HCT116 (cell line): ENCODE data around the gene OS9. TPM values are rescaled to one million over a fixed set of nuclear protein-coding genes. Genes with fewer than 3 reads are reported as not detected.

Experiments used
- ATAC-seq: fragments of 200-7000 bp; cut with Tn5 transposase; 2 replicates; pipeline ENCODE4 v1.9.1; 2020; ENCODE audit warnings: mild to moderate bottlenecking, moderate library complexity
- BruUV-seq: library from RNA; stranded (reverse); fragments of 400-500 nt; replicated peaks from 2 replicates; lab custom pipeline; 2021; lab: Mats Ljungman, UMichigan
- CTCF ChIA-PET: fragments of 300-600 bp; sonication (Branson Sonifier 250); formaldehyde crosslinking; loops from one replicate; lab custom pipeline; 2021; ENCODE audit warnings: antibody characterized with exemption; lab: Charles Lee
- POLR2A ChIA-PET: fragments of 300-600, 350-600 bp; sonication (Branson Sonifier 250); formaldehyde crosslinking; loops from one replicate; lab custom pipeline; 2021; ENCODE audit warnings: antibody characterized with exemption; lab: Charles Lee
- RAD21 ChIA-PET, 2 experiments: fragments of 300-600 bp; sonication (Branson Sonifier 250); formaldehyde crosslinking; loops; one replicate each; lab custom pipeline; 2023; ENCODE audit warnings: low total read pairs in 2 of 2; ENCODE audit not compliant: uncharacterized antibody in 2 of 2, unreplicated experiment in 2 of 2, low non-redundant PET in 1 of 2; lab: Charles Lee
- DNase-seq: peaks from one replicate; pipeline ENCODE4 v3.0.0-alpha.2; 2010; ENCODE audit warnings: low read depth, low spot score
- H2AFZ ChIP-seq: fragments of 200-600 bp; shearing (Covaris generic), sonication (generic); 2 replicates; pipeline ENCODE4 v1.6.1; 2017; ENCODE audit warnings: low read depth, mixed run types, mixed read lengths, antibody characterized with exemption, low read length; ENCODE audit not compliant: poor library complexity, severe bottlenecking
- H3K27ac ChIP-seq: 2 replicates; pipeline ENCODE4 v1.5.1; 2012; ENCODE audit warnings: low read depth, low read length
- H3K27me3 ChIP-seq: fragments of 200-600 bp; sonication (generic); 2 replicates; pipeline ENCODE4 v1.6.1; 2016; ENCODE audit warnings: mixed run types, low read length, mixed read lengths; ENCODE audit not compliant: insufficient read depth
- H3K36me3 ChIP-seq, 2 experiments: fragments of 200-500 bp in 1 of 2; fragments of 200-600 bp in 1 of 2; sonication (Bioruptor generic) in 1 of 2; sonication (generic) in 1 of 2; 2 replicates each; pipeline versions ENCODE4 v1.5.1 to v1.6.1; 2014 to 2016; ENCODE audit warnings: low read length in 2 of 2, inconsistent platforms in 1 of 2, mixed read lengths in 1 of 2, mixed run types in 1 of 2; ENCODE audit not compliant: insufficient read depth in 2 of 2, control insufficient read depth in 1 of 2
- H3K4me1 ChIP-seq, 2 experiments: fragments of 200-600 bp in 1 of 2; sonication (generic) in 1 of 2; 2 replicates each; pipeline versions ENCODE4 v1.5.1 to v1.6.1; 2012 to 2017; ENCODE audit warnings: low read length in 2 of 2, inconsistent platforms in 1 of 2, mild to moderate bottlenecking in 1 of 2, mixed read lengths in 1 of 2, mixed run types in 1 of 2, moderate library complexity in 1 of 2; ENCODE audit not compliant: insufficient read depth in 2 of 2, control insufficient read depth in 1 of 2
- H3K4me2 ChIP-seq: fragments of 200-600 bp; sonication (generic); 2 replicates; pipeline ENCODE4 v1.6.1; 2017; ENCODE audit warnings: mixed run types, low read length, mixed read lengths
- H3K4me3 ChIP-seq, 2 experiments: fragments of 200-600 bp in 1 of 2; sonication (generic) in 1 of 2; replicated peaks in 1 of 2; 2 replicates each; pipeline ENCODE4 v1.5.1; 2011 to 2016; ENCODE audit warnings: low read length in 2 of 2, control low read depth in 1 of 2, low read depth in 1 of 2, mild to moderate bottlenecking in 1 of 2, mixed read lengths in 1 of 2, mixed run types in 1 of 2
- H3K79me2 ChIP-seq: fragments of 200-600 bp; sonication (generic); 2 replicates; pipeline ENCODE4 v1.6.1; 2017; ENCODE audit warnings: mild to moderate bottlenecking, mixed run types, low read length, moderate library complexity, mixed read lengths; ENCODE audit not compliant: insufficient read depth
- H3K9ac ChIP-seq: fragments of 200-600 bp; sonication (generic); 2 replicates; pipeline ENCODE4 v1.6.1; 2016; ENCODE audit warnings: low read length, mixed read lengths
- H3K9me2 ChIP-seq: fragments of 200-600 bp; sonication (generic), shearing (Covaris generic); 2 replicates; pipeline ENCODE4 v1.6.1; 2017; ENCODE audit warnings: mixed run types, mild to moderate bottlenecking, moderate library complexity; ENCODE audit not compliant: insufficient read depth
- H3K9me3 ChIP-seq, 2 experiments: fragments of 200-500 bp in 1 of 2; fragments of 200-600 bp in 1 of 2; sonication (Bioruptor generic) in 1 of 2; sonication (generic) in 1 of 2; 2 replicates each; pipeline ENCODE4 v1.6.1; 2014 to 2017; ENCODE audit warnings: low read length in 2 of 2, mixed read lengths in 2 of 2, inconsistent platforms in 1 of 2, low read depth in 1 of 2, mild to moderate bottlenecking in 1 of 2, mixed run types in 1 of 2, moderate library complexity in 1 of 2; ENCODE audit not compliant: control insufficient read depth in 1 of 2, insufficient read depth in 1 of 2
- H4K20me1 ChIP-seq: fragments of 200-600 bp; sonication (generic), shearing (Covaris generic); 2 replicates; pipeline ENCODE4 v1.6.1; 2017; ENCODE audit warnings: mixed run types, mild to moderate bottlenecking, moderate library complexity; ENCODE audit not compliant: insufficient read depth
- CEBPB ChIP-seq: IDR thresholded peaks from 2 replicates; pipeline ENCODE4 v1.6.1; 2012; ENCODE audit warnings: low read depth
- EGR1 ChIP-seq: IDR thresholded peaks from 2 replicates; pipeline ENCODE4 v1.6.1; 2012; ENCODE audit warnings: low read depth
- ELF1 ChIP-seq: IDR thresholded peaks from 2 replicates; pipeline ENCODE4 v1.6.1; 2012; ENCODE audit warnings: low read depth, borderline replicate concordance
- EZH2 ChIP-seq: fragments of 200-600 bp; sonication (generic); IDR thresholded peaks from 2 replicates; pipeline ENCODE4 v1.6.1; 2017; ENCODE audit warnings: antibody characterized with exemption, mixed run types
- EZH2phosphoT487 ChIP-seq: fragments of 200-600 bp; IDR thresholded peaks from 2 replicates; pipeline ENCODE4 v1.6.1; 2018; ENCODE audit warnings: antibody characterized with exemption, borderline replicate concordance
- FOSL1 ChIP-seq: IDR thresholded peaks from 2 replicates; pipeline ENCODE4 v1.6.1; 2012; ENCODE audit warnings: low read depth
- JUND ChIP-seq: IDR thresholded peaks from 2 replicates; pipeline ENCODE4 v1.6.1; 2012
- POLR2A ChIP-seq: IDR thresholded peaks from 2 replicates; pipeline ENCODE4 v1.7.0; 2011; ENCODE audit warnings: borderline replicate concordance; ENCODE audit not compliant: insufficient read depth, insufficient read length; ENCODE audit errors: extremely low read depth
- POLR2AphosphoS5 ChIP-seq: IDR thresholded peaks from 2 replicates; pipeline ENCODE4 v1.6.1; 2011; ENCODE audit warnings: mild to moderate bottlenecking, low read depth, low read length, moderate library complexity
- RAD21 ChIP-seq: IDR thresholded peaks from 2 replicates; pipeline ENCODE4 v1.6.1; 2012; ENCODE audit warnings: low read depth, mild to moderate bottlenecking
- SIN3A ChIP-seq: IDR thresholded peaks from 2 replicates; pipeline ENCODE4 v1.6.1; 2012; ENCODE audit warnings: low read depth
- SP1 ChIP-seq: IDR thresholded peaks from 2 replicates; pipeline ENCODE4 v1.6.1; 2012; ENCODE audit warnings: low read depth
- SRF ChIP-seq: IDR thresholded peaks from 2 replicates; pipeline ENCODE4 v1.6.1; 2012; ENCODE audit warnings: low read depth
- YY1 ChIP-seq: IDR thresholded peaks from 2 replicates; pipeline ENCODE4 v1.6.1; 2011; ENCODE audit warnings: low read length, low read depth, moderate library complexity, mild to moderate bottlenecking; ENCODE audit not compliant: insufficient replicate concordance; ENCODE audit errors: extremely low read depth
- ZNF274 ChIP-seq: fragments of 200-500 bp; sonication (Bioruptor generic); IDR thresholded peaks from 2 replicates; pipeline ENCODE4 v1.6.1; 2014; ENCODE audit warnings: mild to moderate bottlenecking, low read depth, low read length, inconsistent platforms
- intact Hi-C: fragments of 100-400 bp; cut with micrococcal nuclease; formaldehyde crosslinking; loops from 2 replicates; pipeline ENCODE4 v1.10.0; 2022
- total RNA-seq: library from RNA; stranded (reverse); gene quantifications from one replicate; pipeline ENCODE4 v1.2.1, GENCODE V29; 2021; ENCODE audit not compliant: unreplicated experiment
- TF ChIP-seq, protein P1 (sequence below): IDR thresholded peaks from 2 replicates; pipeline ENCODE4 v1.6.1; 2012
- TF ChIP-seq, protein P2 (sequence below): IDR thresholded peaks from 2 replicates; pipeline ENCODE4 v1.6.1; 2011; ENCODE audit warnings: mild to moderate bottlenecking, low read length, moderate library complexity; ENCODE audit not compliant: insufficient replicate concordance; ENCODE audit errors: extremely low read depth
- TF ChIP-seq, protein P3 (sequence below), 3 experiments: fragments of 200-600 bp in 1 of 3; sonication (generic) in 1 of 3; IDR thresholded peaks in 2 of 3; conservative IDR thresholded peaks in 1 of 3; 2 replicates each; pipeline ENCODE4 v1.5.1; 2012 to 2017; ENCODE audit warnings: low read depth in 2 of 3, low read length in 2 of 3, antibody characterized with exemption in 1 of 3, borderline replicate concordance in 1 of 3, control low read depth in 1 of 3, mild to moderate bottlenecking in 1 of 3, mixed read lengths in 1 of 3, mixed run types in 1 of 3, moderate library complexity in 1 of 3; ENCODE audit not compliant: insufficient read depth in 1 of 3
- TF ChIP-seq, protein P4 (sequence below): IDR thresholded peaks from 2 replicates; pipeline ENCODE4 v1.6.1; 2012

Gene OS9
- total RNA-seq, 1 experiment from 2014 or later = 98.4 TPM

DNA sequence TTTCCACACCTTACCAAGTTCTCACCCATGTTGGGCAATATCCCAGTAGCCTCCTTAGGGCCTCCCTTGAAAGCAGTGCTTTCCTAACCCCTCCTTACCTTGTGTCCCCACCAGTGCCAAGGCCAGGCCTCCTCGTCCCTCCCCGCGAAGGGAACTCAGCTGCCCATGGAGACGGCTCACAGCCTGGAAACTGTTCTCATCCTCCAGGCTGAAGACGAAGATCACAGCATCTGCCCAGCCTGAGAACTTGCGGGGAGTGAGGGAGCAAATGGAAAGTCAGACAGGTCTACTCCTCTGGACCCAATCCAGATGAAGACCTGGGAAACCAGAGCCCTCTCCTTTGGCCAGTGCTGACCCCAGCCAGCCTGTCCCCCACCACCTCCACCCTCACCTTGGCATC lies 40.0 kb downstream of the OS9 start:
- Histone ChIP-seq H3K27ac (no peak overlapping the region), H3K9me2 (no peaks in the 10 kb centered on the region), H3K4me1 (no peaks in the 10 kb centered on the region), H3K4me3 (no peak overlapping the region), H3K9ac (no peak overlapping the region), H3K4me2 (no peak overlapping the region), H3K36me3 (peaks cover 0 to 15% of the 10 kb centered on the region in 2 experiments; a peak in 3 of 4 replicates), H3K27me3 (no peaks in the 10 kb centered on the region), H3K79me2 (no peaks in the 10 kb centered on the region), H3K9me3 (no peaks in the 10 kb centered on the region), H4K20me1 (no peaks in the 10 kb centered on the region), H2AFZ (no peak overlapping the region)
- intact Hi-C loops = no loop called here
- ChIA-PET RAD21 (no interaction called here), POLR2A (no interaction called here), CTCF (no interaction called here)
- TF ChIP-seq JUND = no peak
- TF ChIP-seq EZH2phosphoT487 = no peak
- no peak for TF ChIP-seq YY1
- no peak for ATAC-seq
- DNase-seq = no peak
- BruUV-seq = no TSS peak

DNA sequence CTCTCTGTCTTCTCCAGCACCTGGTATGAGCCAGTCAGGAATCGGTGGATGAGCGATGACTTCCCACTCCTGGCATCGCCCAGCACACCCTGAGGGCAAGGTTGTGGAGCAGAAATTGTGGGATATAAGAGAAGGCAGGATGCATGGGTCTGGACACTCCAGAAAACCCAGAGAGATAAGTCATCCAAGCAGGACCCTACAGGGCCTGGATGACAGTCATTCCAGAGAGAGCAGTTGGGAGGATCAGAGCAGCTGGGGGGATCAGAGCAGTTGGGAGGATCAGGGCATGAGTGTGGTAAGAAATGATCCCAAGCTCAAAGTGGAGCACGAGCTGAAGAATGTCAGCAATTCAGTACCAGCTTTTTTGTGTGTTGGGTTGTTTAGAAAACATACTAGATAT lies 40.7 kb downstream of the OS9 start:
- Histone ChIP-seq H3K79me2 (no peaks in the 10 kb centered on the region), H3K27me3 (no peaks in the 10 kb centered on the region), H3K9me2 (no peaks in the 10 kb centered on the region), H4K20me1 (no peaks in the 10 kb centered on the region), H3K4me1 (no peaks in the 10 kb centered on the region), H3K36me3 (peaks cover 0 to 15% of the 10 kb centered on the region in 2 experiments; a peak in 3 of 4 replicates), H3K4me2 (no peak overlapping the region), H2AFZ (no peak overlapping the region), H3K4me3 (no peak overlapping the region), H3K9ac (no peak overlapping the region), H3K9me3 (no peaks in the 10 kb centered on the region)
- ATAC-seq (no peak), DNase-seq (no peak)
- RAD21 ChIA-PET = no interaction called here
- POLR2A ChIA-PET = no interaction called here
- no TSS peak for BruUV-seq
- TF ChIP-seq POLR2AphosphoS5 (no peak), EGR1 (no peak), CEBPB (no peak), ZNF274 (no peak), YY1 (no peak), FOSL1 (no peak), ELF1 (no peak), SRF (no peak), POLR2A (no peak), EZH2phosphoT487 (no peak), RAD21 (no peak), SIN3A (no peak), EZH2 (no peak), SP1 (no peak)
- TF ChIP-seq, protein P1, sequence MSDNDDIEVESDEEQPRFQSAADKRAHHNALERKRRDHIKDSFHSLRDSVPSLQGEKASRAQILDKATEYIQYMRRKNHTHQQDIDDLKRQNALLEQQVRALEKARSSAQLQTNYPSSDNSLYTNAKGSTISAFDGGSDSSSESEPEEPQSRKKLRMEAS = no peak
- TF ChIP-seq, protein P2, sequence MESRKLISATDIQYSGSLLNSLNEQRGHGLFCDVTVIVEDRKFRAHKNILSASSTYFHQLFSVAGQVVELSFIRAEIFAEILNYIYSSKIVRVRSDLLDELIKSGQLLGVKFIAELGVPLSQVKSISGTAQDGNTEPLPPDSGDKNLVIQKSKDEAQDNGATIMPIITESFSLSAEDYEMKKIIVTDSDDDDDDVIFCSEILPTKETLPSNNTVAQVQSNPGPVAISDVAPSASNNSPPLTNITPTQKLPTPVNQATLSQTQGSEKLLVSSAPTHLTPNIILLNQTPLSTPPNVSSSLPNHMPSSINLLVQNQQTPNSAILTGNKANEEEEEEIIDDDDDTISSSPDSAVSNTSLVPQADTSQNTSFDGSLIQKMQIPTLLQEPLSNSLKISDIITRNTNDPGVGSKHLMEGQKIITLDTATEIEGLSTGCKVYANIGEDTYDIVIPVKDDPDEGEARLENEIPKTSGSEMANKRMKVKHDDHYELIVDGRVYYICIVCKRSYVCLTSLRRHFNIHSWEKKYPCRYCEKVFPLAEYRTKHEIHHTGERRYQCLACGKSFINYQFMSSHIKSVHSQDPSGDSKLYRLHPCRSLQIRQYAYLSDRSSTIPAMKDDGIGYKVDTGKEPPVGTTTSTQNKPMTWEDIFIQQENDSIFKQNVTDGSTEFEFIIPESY = no peak
- TF ChIP-seq, protein P3, sequence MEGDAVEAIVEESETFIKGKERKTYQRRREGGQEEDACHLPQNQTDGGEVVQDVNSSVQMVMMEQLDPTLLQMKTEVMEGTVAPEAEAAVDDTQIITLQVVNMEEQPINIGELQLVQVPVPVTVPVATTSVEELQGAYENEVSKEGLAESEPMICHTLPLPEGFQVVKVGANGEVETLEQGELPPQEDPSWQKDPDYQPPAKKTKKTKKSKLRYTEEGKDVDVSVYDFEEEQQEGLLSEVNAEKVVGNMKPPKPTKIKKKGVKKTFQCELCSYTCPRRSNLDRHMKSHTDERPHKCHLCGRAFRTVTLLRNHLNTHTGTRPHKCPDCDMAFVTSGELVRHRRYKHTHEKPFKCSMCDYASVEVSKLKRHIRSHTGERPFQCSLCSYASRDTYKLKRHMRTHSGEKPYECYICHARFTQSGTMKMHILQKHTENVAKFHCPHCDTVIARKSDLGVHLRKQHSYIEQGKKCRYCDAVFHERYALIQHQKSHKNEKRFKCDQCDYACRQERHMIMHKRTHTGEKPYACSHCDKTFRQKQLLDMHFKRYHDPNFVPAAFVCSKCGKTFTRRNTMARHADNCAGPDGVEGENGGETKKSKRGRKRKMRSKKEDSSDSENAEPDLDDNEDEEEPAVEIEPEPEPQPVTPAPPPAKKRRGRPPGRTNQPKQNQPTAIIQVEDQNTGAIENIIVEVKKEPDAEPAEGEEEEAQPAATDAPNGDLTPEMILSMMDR (IDR thresholded peaks at IDR 0.05 in 2 of 3, conservative IDR thresholded peaks at IDR 0.05 in 1 of 3; ENCODE audit: borderline replicate concordance in 1 of 3, insufficient read depth in 1 of 3, low read depth in 2 of 3, low read length in 2 of 3) = no peak
- TF ChIP-seq, protein P4, sequence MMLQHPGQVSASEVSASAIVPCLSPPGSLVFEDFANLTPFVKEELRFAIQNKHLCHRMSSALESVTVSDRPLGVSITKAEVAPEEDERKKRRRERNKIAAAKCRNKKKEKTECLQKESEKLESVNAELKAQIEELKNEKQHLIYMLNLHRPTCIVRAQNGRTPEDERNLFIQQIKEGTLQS = no peak
- TF ChIP-seq, all 23 proteins: peak for 0
- no peak overlapping the region for H3K27ac ChIP-seq
- intact Hi-C loops = no loop called here
- CTCF ChIA-PET = no interaction called here
